Mucosa of rectum (tissue), 2 donors: ENCODE measurements around the gene CELSR1.
A peak's percentile ranks its signal among the peaks of the same experiment; 100 is the strongest.

ENCODE experiments used
- H3K27ac ChIP-seq, 2 donors: one replicate each; pipeline ENCODE4 v1.7.0; 2013; ENCODE audit warnings: inconsistent platforms in 2 of 2, low read depth in 2 of 2, low read length in 2 of 2
- H3K27me3 ChIP-seq, 2 donors: one replicate each; pipeline ENCODE4 v1.7.0; 2013; ENCODE audit warnings: low read length in 2 of 2; ENCODE audit not compliant: control insufficient read depth in 2 of 2, insufficient read depth in 2 of 2
- H3K36me3 ChIP-seq, 2 donors: one replicate each; pipeline ENCODE4 v1.7.0; 2013; ENCODE audit warnings: low read length in 2 of 2; ENCODE audit not compliant: control insufficient read depth in 2 of 2, insufficient read depth in 2 of 2
- H3K4me1 ChIP-seq, 2 donors: one replicate each; pipeline ENCODE4 v1.7.0; 2013; ENCODE audit warnings: low read length in 2 of 2, mild to moderate bottlenecking in 1 of 2; ENCODE audit not compliant: control insufficient read depth in 2 of 2, insufficient read depth in 2 of 2
- H3K4me3 ChIP-seq, 2 donors: one replicate each; pipeline ENCODE4 v1.7.0; 2013; ENCODE audit warnings: low read length in 2 of 2
- H3K9ac ChIP-seq, 2 donors: one replicate each; pipeline ENCODE4 v1.7.0; 2013; ENCODE audit warnings: low read length in 2 of 2, low read depth in 1 of 2, mild to moderate bottlenecking in 1 of 2
- H3K9me3 ChIP-seq, 2 donors: one replicate each; pipeline ENCODE4 v1.7.0; 2013; ENCODE audit warnings: low read length in 2 of 2; ENCODE audit not compliant: control insufficient read depth in 2 of 2
- donor health status: healthy.
- donor health status: Normal muscosa, but diverticular disease.

The CELSR1 gene

GRCh38 chr22:46581538-46582244 is 44.3 kb upstream of the CELSR1 start:
- no peaks in the 10 kb centered on the region for H3K27me3 ChIP-seq
- H3K27ac ChIP-seq: peak overlapping the region; percentile 95
- peaks cover 68 to 73% of the 10 kb centered on the region in 2 donors for H3K4me1 ChIP-seq
- H3K4me3 ChIP-seq: peak overlapping the region; percentile 34 to 43
- H3K36me3 ChIP-seq: no peaks in the 10 kb centered on the region
- no peaks in the 10 kb centered on the region for H3K9me3 ChIP-seq
- H3K9ac ChIP-seq: peak overlapping the region; percentile 76 to 97

GRCh38 chr22:46580940-46581537 is 43.6 kb upstream of the CELSR1 start:
- Histone ChIP-seq H3K27me3 (no peaks in the 10 kb centered on the region), H3K36me3 (no peaks in the 10 kb centered on the region), H3K27ac (peak overlapping the region; percentile 95), H3K9ac (peak overlapping the region; percentile 76 to 97), H3K4me1 (peaks cover 70 to 72% of the 10 kb centered on the region in 2 donors), H3K4me3 (peak overlapping the region in 1 of 2 donors; percentile 43), H3K9me3 (no peaks in the 10 kb centered on the region)

GRCh38 chr22:46579751-46580449 is 42.5 kb upstream of the CELSR1 start:
- peaks cover 66 to 76% of the 10 kb centered on the region in 2 donors for H3K4me1 ChIP-seq
- no peaks in the 10 kb centered on the region for H3K27me3 ChIP-seq
- H3K36me3 ChIP-seq: no peaks in the 10 kb centered on the region
- peak overlapping the region; percentile 16 to 25 for H3K4me3 ChIP-seq
- H3K27ac ChIP-seq: peak overlapping the region; percentile 95
- peak overlapping the region; percentile 75 to 97 for H3K9ac ChIP-seq
- no peaks in the 10 kb centered on the region for H3K9me3 ChIP-seq

- no peaks in the 10 kb centered on the region for H3K27me3 ChIP-seq
- peak overlapping the region; percentile 78 to 79 for H3K4me3 ChIP-seq
- no peaks in the 10 kb centered on the region for H3K36me3 ChIP-seq
- H3K9ac ChIP-seq: peak overlapping the region; percentile 78 to 97
- H3K4me1 ChIP-seq: peaks cover 65 to 79% of the 10 kb centered on the region in 2 donors
- H3K9me3 ChIP-seq: no peaks in the 10 kb centered on the region
- H3K27ac ChIP-seq: peak overlapping the region; percentile 95
Measured at GRCh38 chr22:46578824-46579561, 41.6 kb upstream of the CELSR1 start.

- Histone ChIP-seq H3K4me3 (peak overlapping the region; percentile 78 to 79), H3K36me3 (no peaks in the 10 kb centered on the region), H3K4me1 (peaks cover 65 to 74% of the 10 kb centered on the region in 2 donors), H3K9me3 (no peaks in the 10 kb centered on the region), H3K27me3 (no peaks in the 10 kb centered on the region), H3K9ac (peak overlapping the region; percentile 78 to 97), H3K27ac (peak overlapping the region; percentile 95)
Measured at GRCh38 chr22:46578251-46578823, 40.9 kb upstream of the CELSR1 start.

- Histone ChIP-seq H3K27ac (peak overlapping the region; percentile 95), H3K4me1 (peaks cover 65 to 68% of the 10 kb centered on the region in 2 donors), H3K9me3 (no peaks in the 10 kb centered on the region), H3K27me3 (no peaks in the 10 kb centered on the region), H3K36me3 (no peaks in the 10 kb centered on the region), H3K4me3 (peak overlapping the region; percentile 78 to 79), H3K9ac (peak overlapping the region; percentile 78 to 97)
Measured at GRCh38 chr22:46577368-46578249, 40.2 kb upstream of the CELSR1 start.

- peak overlapping the region; percentile 91 to 95 for H3K27ac ChIP-seq
- no peaks in the 10 kb centered on the region for H3K27me3 ChIP-seq
- H3K4me3 ChIP-seq: peak overlapping the region; percentile 66 to 78
- H3K9ac ChIP-seq: peak overlapping the region; percentile 79 to 97
- H3K4me1 ChIP-seq: peaks cover 57 to 60% of the 10 kb centered on the region in 2 donors
- H3K9me3 ChIP-seq: peaks cover 3 to 4% of the 10 kb centered on the region in 2 donors
- H3K36me3 ChIP-seq: no peaks in the 10 kb centered on the region
Measured at GRCh38 chr22:46576556-46577367, 39.3 kb upstream of the CELSR1 start.

- no peaks in the 10 kb centered on the region for H3K36me3 ChIP-seq
- H3K27ac ChIP-seq: peak overlapping the region; percentile 90 to 91
- no peaks in the 10 kb centered on the region for H3K27me3 ChIP-seq
- peak overlapping the region; percentile 75 to 79 for H3K9ac ChIP-seq
- H3K4me3 ChIP-seq: peak overlapping the region; percentile 56 to 66
- peaks cover 3 to 4% of the 10 kb centered on the region in 2 donors for H3K9me3 ChIP-seq
- peaks cover 50 to 52% of the 10 kb centered on the region in 2 donors for H3K4me1 ChIP-seq
Measured at GRCh38 chr22:46575911-46576555, 38.6 kb upstream of the CELSR1 start.
